ENCODE results near the gene HNRNPH3. TPM values are rescaled to one million over a fixed set of nuclear protein-coding genes. Genes with fewer than 3 reads are reported as not detected.

HNRNPH3 gene
- total RNA-seq, 1 experiment from 2014 or later = 244 TPM

- Mint-ChIP-seq H3K36me3 (ENCODE audit: insufficient read depth in 1 of 3, low read depth in 3 of 3) (no peaks in the 10 kb centered on the region), H3K27me3 (ENCODE audit: low read depth) (no peaks in the 10 kb centered on the region), H3K27ac (no peak overlapping the region), H3K4me1 (no peaks in the 10 kb centered on the region), H3K4me3 (no peak overlapping the region), H3K9me3 (no peaks in the 10 kb centered on the region)
- Histone ChIP-seq H3K27ac (ENCODE audit: insufficient read length, low read depth, low read length) (no peak overlapping the region), H3K23me2 (ENCODE audit: insufficient read length, low read depth, low read length, poor library complexity, severe bottlenecking) (no peaks in the 10 kb centered on the region), H3K18ac (ENCODE audit: insufficient read length, low read depth, low read length) (no peak overlapping the region), H4K20me1 (ENCODE audit: control insufficient read depth, insufficient read depth, insufficient read length) (no peaks in the 10 kb centered on the region), H2BK5ac (ENCODE audit: insufficient read length, low read length) (no peak overlapping the region), H4K8ac (replicated peaks; ENCODE audit: insufficient read length, low read depth, low read length) (no peak overlapping the region), H3K79me2 (ENCODE audit: insufficient read depth, low read length) (no peaks in the 10 kb centered on the region; the same call in 1 of the 2 replicates), H3K4me1 (ENCODE audit: insufficient read depth, low read length) (no peaks in the 10 kb centered on the region), H3K14ac (ENCODE audit: insufficient read depth, low read length) (no peak overlapping the region), H2BK12ac (ENCODE audit: insufficient read length, low read depth, low read length) (no peak overlapping the region), H3K27me3 (ENCODE audit: insufficient read depth, low read length) (no peaks in the 10 kb centered on the region), H3K9me3 (ENCODE audit: control insufficient read depth, low read depth, low read length) (no peaks in the 10 kb centered on the region), H4K91ac (ENCODE audit: insufficient read length, low read depth, low read length) (no peak overlapping the region), H2BK20ac (ENCODE audit: low read depth, low read length, poor library complexity, severe bottlenecking) (no peak overlapping the region), H3K9ac (ENCODE audit: extremely low read depth, insufficient read length, low read length) (no peak overlapping the region), H3K4ac (ENCODE audit: low read depth, low read length) (no peak overlapping the region), H3K56ac (ENCODE audit: insufficient read length, low read depth, low read length) (no peak overlapping the region), H2BK120ac (ENCODE audit: low read depth, low read length, poor library complexity, severe bottlenecking) (no peak overlapping the region), H2BK15ac (ENCODE audit: low read depth, low read length) (no peak overlapping the region), H3K79me1 (ENCODE audit: insufficient read depth, low read depth, low read length, poor library complexity, severe bottlenecking) (no peaks in the 10 kb centered on the region), H3K23ac (ENCODE audit: insufficient read length, low read depth, low read length) (no peak overlapping the region), H2AFZ (ENCODE audit: low read length) (no peak overlapping the region), H3K4me2 (ENCODE audit: insufficient read depth, insufficient read length, low read length) (no peak overlapping the region), H3T11ph (ENCODE audit: low read length) (no peak overlapping the region), H2AK5ac (ENCODE audit: insufficient read length, low read length) (no peak overlapping the region), H4K5ac (ENCODE audit: insufficient read length, low read depth, low read length) (no peak overlapping the region)
- TF ChIP-seq CTCF (conservative IDR thresholded peaks at IDR 0.05) = no peak
- no peak for DNase-seq
Measured at GRCh38 chr10:68290736-68291135, 41.1 kb upstream of the HNRNPH3 start.

Data from H9 (cell line).